GM12873 (cell line): Measurements from ENCODE around the gene LTBR.

ENCODE experiments used
- CTCF ChIP-seq: IDR thresholded peaks from 2 replicates; pipeline ENCODE4 v1.5.1; 2012; ENCODE audit warnings: low read depth, mild to moderate bottlenecking, moderate library complexity, low read length, control low read depth; ENCODE audit not compliant: insufficient read depth; ENCODE audit errors: missing control alignments

Gene LTBR

GRCh38 chr12:6343518-6343917, 40.4 kb upstream of the LTBR start:
- TF ChIP-seq CTCF, result no peak

- TF ChIP-seq CTCF, result no peak
Observed at GRCh38 chr12:6345319-6346091, 38.5 kb upstream of the LTBR start.

DNA sequence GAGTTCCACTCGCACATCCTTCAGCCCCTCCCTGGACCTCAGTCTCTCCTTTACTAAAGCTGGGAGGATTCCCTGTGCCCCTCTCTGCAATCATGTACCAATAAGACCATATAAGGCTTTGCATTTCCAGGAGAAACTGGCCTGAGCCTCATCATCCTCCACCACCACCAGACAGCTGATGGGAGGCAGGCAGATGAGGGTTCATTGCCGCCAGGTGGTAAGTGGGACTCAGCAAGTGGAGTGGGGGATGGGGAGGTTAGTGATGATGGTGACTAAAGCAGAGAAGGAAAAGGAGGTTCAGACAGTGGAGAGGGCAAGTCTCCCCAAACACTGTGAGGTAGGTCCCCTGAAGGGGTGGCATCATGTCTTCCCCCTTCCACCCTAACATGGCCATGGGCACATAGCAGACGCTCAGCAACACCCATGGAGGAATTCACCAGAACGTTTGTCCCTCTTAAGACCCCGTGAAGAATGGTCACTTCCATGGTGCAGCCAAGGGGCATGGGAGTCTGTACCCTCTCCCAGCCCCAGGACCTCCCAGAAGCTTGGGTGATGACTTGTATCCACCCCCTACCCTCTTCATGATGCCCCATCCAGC, 37.6 kb upstream of the LTBR start:
- no peak for TF ChIP-seq CTCF

DNA sequence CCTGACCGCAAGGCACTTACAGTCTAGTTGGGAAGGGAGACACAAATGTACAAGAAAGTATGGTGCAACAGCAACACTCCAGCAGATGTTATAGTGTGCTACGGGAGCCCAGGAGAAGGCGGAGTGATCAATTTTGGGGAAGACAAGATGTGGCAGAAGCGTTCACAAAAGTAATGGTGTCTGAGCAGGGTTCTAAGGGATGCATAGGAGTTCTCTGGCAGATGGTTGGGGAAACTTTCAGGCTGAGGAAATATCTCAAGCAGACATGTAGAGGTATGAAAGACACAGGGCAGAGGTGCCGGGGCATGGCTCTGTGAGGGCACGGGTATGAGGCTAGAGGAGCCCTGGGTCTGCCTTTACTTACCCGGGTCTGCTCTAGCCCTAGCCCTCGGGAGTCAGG, 37.0 kb upstream of the LTBR start:
- no peak for TF ChIP-seq CTCF

DNA sequence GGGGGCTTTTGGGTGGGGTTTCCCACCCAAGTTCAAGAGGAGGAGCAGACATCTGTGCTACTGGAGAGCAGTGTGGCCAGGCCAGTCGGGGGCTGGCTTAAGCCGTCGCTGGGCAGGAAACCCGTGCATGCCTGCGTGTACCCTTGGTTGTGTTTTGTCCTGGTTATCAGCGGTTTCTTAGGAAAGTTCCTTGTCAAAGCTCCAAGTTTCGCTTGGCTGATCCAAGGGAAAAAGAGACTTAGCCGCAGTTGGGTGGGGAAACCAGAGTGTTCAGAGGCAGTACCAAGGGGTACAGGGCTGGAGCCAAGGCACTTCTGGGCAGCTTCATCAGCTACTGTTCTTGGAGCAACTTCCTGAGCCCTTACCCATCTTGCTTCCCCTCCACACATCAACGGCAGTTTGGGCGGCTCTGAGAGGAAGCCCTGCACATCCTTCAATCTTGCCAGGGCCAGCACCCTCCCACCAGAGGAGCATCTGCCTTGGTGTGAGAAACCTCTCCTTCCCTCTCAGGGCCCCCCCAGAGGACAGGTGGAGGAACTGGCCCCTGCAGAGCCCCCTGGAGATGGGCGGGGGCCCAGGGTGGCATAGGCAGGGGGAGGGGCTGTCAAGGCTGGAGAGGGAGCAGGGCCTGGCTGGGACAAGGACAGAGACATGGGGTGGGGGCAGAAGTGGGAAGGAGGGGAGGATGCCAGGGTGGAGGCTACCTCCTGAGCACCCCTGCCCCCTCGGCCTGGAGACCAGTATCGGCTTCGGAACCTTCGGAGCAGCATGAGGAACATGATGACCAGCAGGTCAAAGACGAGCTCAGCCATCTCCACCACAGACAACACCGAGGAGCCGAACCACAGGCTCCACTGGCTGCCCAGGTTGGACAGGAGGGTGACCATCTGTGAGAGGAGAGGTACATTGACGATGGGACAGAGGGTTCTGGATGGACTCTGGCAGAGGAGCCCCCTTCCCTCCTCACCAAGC, 36.3 kb upstream of the LTBR start:
- TF ChIP-seq CTCF, result no peak

DNA sequence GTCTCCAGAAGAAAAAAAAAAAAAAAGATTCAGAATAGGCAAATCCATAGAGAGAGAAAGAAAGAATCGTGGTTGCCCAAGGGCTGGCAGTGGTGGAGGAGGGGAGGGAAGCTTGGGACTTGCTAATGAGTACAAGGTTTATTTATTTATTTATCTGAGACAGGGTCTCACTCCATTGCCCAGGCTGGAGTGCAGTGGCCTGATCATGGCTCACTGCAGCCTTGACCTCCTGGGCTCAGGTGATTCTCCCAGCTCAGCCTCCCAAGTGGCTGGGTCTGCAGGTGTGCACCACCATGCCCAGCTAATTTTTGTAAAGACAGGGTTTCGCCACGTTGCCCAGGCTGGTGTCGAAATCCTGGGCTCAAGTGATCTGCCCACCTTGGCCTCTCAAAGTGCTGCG, 32.3 kb upstream of the LTBR start:
- no peak for TF ChIP-seq CTCF
